KMS-11 (cell line): ENCODE measurements around the gene LDB3.

Experiments used
- H2AFZ ChIP-seq: fragments of 200-600 bp; sonication (generic); 2 replicates; pipeline ENCODE4 v1.6.1; 2016; ENCODE audit warnings: antibody characterized with exemption, mixed run types, low read depth
- H3K27ac ChIP-seq: fragments of 200-600 bp; sonication (generic); 2 replicates; pipeline ENCODE4 v1.6.1; 2016; ENCODE audit warnings: mild to moderate bottlenecking, mixed run types
- H3K27me3 ChIP-seq: fragments of 200-600 bp; sonication (generic); 2 replicates; pipeline ENCODE4 v1.6.1; 2017; ENCODE audit warnings: mild to moderate bottlenecking, low read depth, mixed run types, moderate library complexity; ENCODE audit not compliant: insufficient read depth
- H3K36me3 ChIP-seq: fragments of 200-600 bp; sonication (generic); 2 replicates; pipeline ENCODE4 v1.6.1; 2017; ENCODE audit warnings: mild to moderate bottlenecking, mixed run types; ENCODE audit not compliant: insufficient read depth
- H3K4me1 ChIP-seq: fragments of 200-600 bp; sonication (generic); 2 replicates; pipeline ENCODE4 v1.6.1; 2016; ENCODE audit warnings: mild to moderate bottlenecking, low read depth, mixed run types; ENCODE audit not compliant: poor library complexity, severe bottlenecking
- H3K4me2 ChIP-seq: fragments of 200-600 bp; sonication (generic); 2 replicates; pipeline ENCODE4 v1.7.0; 2016; ENCODE audit warnings: mild to moderate bottlenecking, mixed run types
- H3K4me3 ChIP-seq: fragments of 200-600 bp; sonication (generic); IDR thresholded peaks from 2 replicates; pipeline ENCODE4 v1.6.1; 2017; ENCODE audit warnings: low read depth, low read length, mixed read lengths; ENCODE audit not compliant: insufficient read depth
- H3K79me2 ChIP-seq: fragments of 200-600 bp; sonication (generic); 2 replicates; pipeline ENCODE4 v1.6.1; 2016; ENCODE audit warnings: low read depth, mixed run types; ENCODE audit not compliant: insufficient read depth
- H3K9ac ChIP-seq: fragments of 200-600 bp; sonication (generic); 2 replicates; pipeline ENCODE4 v1.6.1; 2016; ENCODE audit warnings: mild to moderate bottlenecking, mixed run types
- H4K20me1 ChIP-seq: fragments of 200-600 bp; sonication (generic); 2 replicates; pipeline ENCODE4 v1.6.1; 2016; ENCODE audit warnings: mild to moderate bottlenecking, mixed run types; ENCODE audit not compliant: insufficient read depth
- CTCF ChIP-seq: fragments of 200-600 bp; sonication (generic); conservative IDR thresholded peaks from 2 replicates; pipeline ENCODE4 v1.6.1; 2017; ENCODE audit warnings: low read depth, mild to moderate bottlenecking, antibody characterized with exemption, low read length, moderate library complexity, mixed read lengths

LDB3 gene

DNA sequence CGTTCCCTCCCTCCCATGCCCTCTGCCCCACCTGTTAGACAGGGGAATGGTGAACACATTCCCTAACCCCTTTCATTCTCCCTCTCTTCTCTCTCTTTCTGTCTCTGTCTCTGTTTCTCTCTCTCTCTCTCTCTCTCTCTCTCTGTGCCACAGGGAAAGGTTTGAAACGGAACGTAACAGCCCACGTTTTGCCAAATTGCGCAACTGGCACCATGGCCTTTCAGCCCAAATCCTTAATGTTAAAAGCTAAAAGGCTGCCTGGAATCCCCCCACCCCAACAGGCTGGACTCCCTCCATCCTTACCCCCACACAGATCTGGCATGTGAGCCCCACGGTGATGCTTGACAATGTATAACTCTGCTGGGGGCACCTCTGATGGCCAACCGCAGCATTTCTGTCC, 30.8 kb downstream of the LDB3 start:
- TF ChIP-seq CTCF, result no peak
- Histone ChIP-seq H2AFZ (no peak overlapping the region), H3K4me2 (no peak overlapping the region), H3K4me3 (no peak overlapping the region), H3K27ac (no peak overlapping the region), H4K20me1 (no peaks in the 10 kb centered on the region), H3K9ac (no peak overlapping the region), H3K27me3 (no peaks in the 10 kb centered on the region), H3K4me1 (no peaks in the 10 kb centered on the region), H3K79me2 (no peaks in the 10 kb centered on the region), H3K36me3 (no peaks in the 10 kb centered on the region)

GRCh38 chr10:86699541-86699940, 31.2 kb downstream of the LDB3 start:
- Histone ChIP-seq H3K4me2 (no peak overlapping the region), H3K79me2 (no peaks in the 10 kb centered on the region), H2AFZ (no peak overlapping the region), H3K4me1 (no peaks in the 10 kb centered on the region), H3K4me3 (no peak overlapping the region), H3K36me3 (no peaks in the 10 kb centered on the region), H3K27ac (no peak overlapping the region), H4K20me1 (no peaks in the 10 kb centered on the region), H3K27me3 (no peaks in the 10 kb centered on the region), H3K9ac (no peak overlapping the region)
- no peak for TF ChIP-seq CTCF

DNA sequence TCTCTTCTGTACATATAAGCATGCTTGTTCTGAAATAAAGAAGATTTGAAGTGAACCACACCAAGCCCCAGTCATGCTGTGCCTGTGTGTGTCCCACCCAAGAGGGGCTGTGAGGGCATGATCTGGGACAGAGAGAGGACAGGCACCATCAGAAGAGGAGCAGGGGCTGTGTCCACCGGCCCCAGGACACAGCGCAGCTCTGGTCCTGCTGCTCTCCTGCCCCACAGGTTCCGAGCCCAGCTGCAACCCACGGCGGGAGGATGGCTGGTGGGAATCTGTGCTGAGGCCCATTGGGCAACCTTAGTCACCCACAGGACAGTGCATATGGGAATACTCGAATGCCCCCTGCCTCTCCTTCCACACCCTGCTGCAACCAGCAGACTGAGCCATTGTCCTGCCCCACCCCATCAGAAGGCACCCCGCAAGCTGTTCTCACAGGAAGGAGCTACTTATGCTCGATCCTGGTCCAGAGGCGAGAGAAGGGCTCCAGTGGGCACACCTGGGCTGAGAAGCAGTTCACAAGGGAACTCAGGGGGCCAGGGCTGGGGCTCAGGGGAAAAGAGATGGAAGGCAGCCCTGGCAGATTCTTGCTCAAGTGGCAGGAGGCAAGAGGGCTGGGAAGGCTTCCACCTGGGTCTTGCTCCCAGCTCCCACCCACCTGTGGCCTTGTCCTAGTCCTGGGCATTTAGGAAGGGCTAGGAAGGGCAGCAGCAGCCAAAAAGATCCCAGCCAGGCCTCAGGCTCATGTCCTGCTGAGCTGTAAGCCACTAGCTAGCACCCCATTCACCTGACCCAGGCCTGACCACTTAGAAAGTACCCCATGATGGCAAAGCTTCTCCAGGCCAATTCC, 31.9 kb downstream of the LDB3 start:
- Histone ChIP-seq H3K36me3 (no peaks in the 10 kb centered on the region), H3K4me3 (no peak overlapping the region), H3K4me1 (no peaks in the 10 kb centered on the region), H3K27ac (no peak overlapping the region), H2AFZ (no peak overlapping the region), H3K9ac (no peak overlapping the region), H3K4me2 (no peak overlapping the region), H3K27me3 (no peaks in the 10 kb centered on the region), H3K79me2 (no peaks in the 10 kb centered on the region), H4K20me1 (no peaks in the 10 kb centered on the region)
- no peak for TF ChIP-seq CTCF

- no peak for TF ChIP-seq CTCF
- no peak overlapping the region for H3K27ac ChIP-seq
- H3K9ac ChIP-seq, result no peak overlapping the region
- no peaks in the 10 kb centered on the region for H3K27me3 ChIP-seq
- H2AFZ ChIP-seq, result no peak overlapping the region
- no peaks in the 10 kb centered on the region for H3K4me1 ChIP-seq
- H4K20me1 ChIP-seq, result no peaks in the 10 kb centered on the region
- no peaks in the 10 kb centered on the region for H3K79me2 ChIP-seq
- H3K4me3 ChIP-seq, result no peak overlapping the region
- no peaks in the 10 kb centered on the region for H3K36me3 ChIP-seq
- no peak overlapping the region for H3K4me2 ChIP-seq
These were observed 32.7 kb downstream of the LDB3 start for GRCh38 chr10:86700851-86701617.
